ENCODE results near the gene CALML4. TPM values are rescaled to one million over a fixed set of nuclear protein-coding genes. Genes with fewer than 3 reads are reported as not detected.
"Not testable (repeated sequence)": the region's sequence is repeated elsewhere in the genome, so short reads cannot be mapped to it uniquely, and the experiment has no call there.

Gene CALML4
- total RNA-seq, 8 experiments from 2014 or later: 0.61 to 8.4 (median 4.3) TPM

- no CpG with 5 or more reads among the region's 6 CpGs for WGBS, 10 experiments
- in situ Hi-C loops (cut with MboI; ENCODE audit: low pct_unique_long_range_greater_than_20kb in 2 of 9, low sequenced_read_pairs in 9 of 9, unreplicated experiment in 9 of 9): no loop called here
- ATAC-seq (replicated peaks in 6 of 8): no peak
- no peak overlapping the region for H3K27ac ChIP-seq
- peaks cover 2 to 5% of the 10 kb centered on the region in 2 donors for H3K4me1 ChIP-seq (replicated peaks in 1 of 2)
- H3K4me3 ChIP-seq: no peak overlapping the region
Measured at GRCh38 chr15:68220967-68221366, 15.8 kb upstream of the CALML4 start.

- H3K27ac ChIP-seq: no peak overlapping the region
- ATAC-seq (replicated peaks in 6 of 8): no peak
- in situ Hi-C loops (cut with MboI; ENCODE audit: low pct_unique_long_range_greater_than_20kb in 2 of 9, low sequenced_read_pairs in 9 of 9, unreplicated experiment in 9 of 9): no loop called here
- peaks cover 2 to 5% of the 10 kb centered on the region in 2 donors for H3K4me1 ChIP-seq (replicated peaks in 1 of 2)
- no peak overlapping the region for H3K4me3 ChIP-seq
- WGBS, 10 experiments: 90 to 100% (median 95%) methylated on average over 1 to 2 of the region's 2 CpGs; no CpG with 5 or more reads in 5 of the 10 experiments
Measured at GRCh38 chr15:68220489-68220888, 15.4 kb upstream of the CALML4 start.

GRCh38 chr15:68218847-68219798 is 14.0 kb upstream of the CALML4 start:
- Histone ChIP-seq H3K4me3 (no peak overlapping the region), H3K27ac (no peak overlapping the region), H3K4me1 (replicated peaks in 1 of 2) (peaks cover 2 to 5% of the 10 kb centered on the region in 2 donors)
- in situ Hi-C loops (cut with MboI; ENCODE audit: low pct_unique_long_range_greater_than_20kb in 2 of 9, low sequenced_read_pairs in 9 of 9, unreplicated experiment in 9 of 9): no loop called here
- WGBS, 10 experiments: 90 to 100% (median 95%) methylated on average over 2 to 5 of the region's 9 CpGs; no CpG with 5 or more reads in 1 of the 10 experiments
- no peak for ATAC-seq (replicated peaks in 6 of 8)

- in situ Hi-C loops (cut with MboI; ENCODE audit: low pct_unique_long_range_greater_than_20kb in 2 of 9, low sequenced_read_pairs in 9 of 9, unreplicated experiment in 9 of 9): no loop called here
- Histone ChIP-seq H3K27ac (no peak overlapping the region), H3K4me1 (replicated peaks in 1 of 2) (peaks cover 2 to 4% of the 10 kb centered on the region in 2 donors), H3K4me3 (no peak overlapping the region)
- ATAC-seq (replicated peaks in 6 of 8): no peak
- 75 to 100% (median 99%) methylated on average over 1 to 7 of the region's 8 CpGs; no CpG with 5 or more reads in 2 of the 10 experiments for WGBS, 10 experiments
Measured at GRCh38 chr15:68218331-68218730, 13.2 kb upstream of the CALML4 start.

GRCh38 chr15:68217341-68217740 is 12.2 kb upstream of the CALML4 start:
- Histone ChIP-seq H3K4me3 (no peak overlapping the region), H3K4me1 (replicated peaks in 1 of 2) (no peaks in the 10 kb centered on the region), H3K27ac (no peak overlapping the region)
- 91 to 100% (median 100%) methylated on average over 1 to 4 of the region's 4 CpGs; no CpG with 5 or more reads in 3 of the 10 experiments for WGBS, 10 experiments
- ATAC-seq (replicated peaks in 6 of 8): no peak
- in situ Hi-C loops (cut with MboI; ENCODE audit: low pct_unique_long_range_greater_than_20kb in 2 of 9, low sequenced_read_pairs in 9 of 9, unreplicated experiment in 9 of 9): no loop called here

- in situ Hi-C loops (cut with MboI; ENCODE audit: low pct_unique_long_range_greater_than_20kb in 2 of 9, low sequenced_read_pairs in 9 of 9, unreplicated experiment in 9 of 9): no loop called here
- no peak overlapping the region for H3K4me3 ChIP-seq
- no peak for ATAC-seq (replicated peaks in 6 of 8)
- peaks cover 0 to 9% of the 10 kb centered on the region in 2 donors for H3K4me1 ChIP-seq (replicated peaks in 1 of 2)
- H3K27ac ChIP-seq: no peak overlapping the region
- WGBS, 10 experiments: 62 to 100% (median 95%) methylated on average over 1 to 5 of the region's 6 CpGs; no CpG with 5 or more reads in 1 of the 10 experiments
Measured at GRCh38 chr15:68214838-68215254, 9.7 kb upstream of the CALML4 start.

GRCh38 chr15:68213991-68214837 is 9.1 kb upstream of the CALML4 start:
- peaks cover 0 to 9% of the 10 kb centered on the region in 2 donors for H3K4me1 ChIP-seq (replicated peaks in 1 of 2)
- H3K4me3 ChIP-seq: no peak overlapping the region
- WGBS, 10 experiments: 89 to 100% (median 100%) methylated on average over 1 to 5 of the region's 17 CpGs; no CpG with 5 or more reads in 3 of the 10 experiments
- no peak overlapping the region for H3K27ac ChIP-seq
- in situ Hi-C loops (cut with MboI; ENCODE audit: low pct_unique_long_range_greater_than_20kb in 2 of 9, low sequenced_read_pairs in 9 of 9, unreplicated experiment in 9 of 9): no loop called here
- ATAC-seq (replicated peaks in 6 of 8): no peak

GRCh38 chr15:68213491-68213845 is 8.3 kb upstream of the CALML4 start:
- H3K4me1 ChIP-seq (replicated peaks in 1 of 2); ATAC-seq (replicated peaks in 6 of 8); in situ Hi-C loops (cut with MboI; ENCODE audit: low pct_unique_long_range_greater_than_20kb in 2 of 9, low sequenced_read_pairs in 9 of 9, unreplicated experiment in 9 of 9); H3K4me3 ChIP-seq; H3K27ac ChIP-seq: not testable (repeated sequence)
- 80 to 100% (median 96%) methylated on average over 1 to 3 of the region's 6 CpGs; no CpG with 5 or more reads in 5 of the 10 experiments for WGBS, 10 experiments

- no peak for ATAC-seq (replicated peaks in 6 of 8)
- no peak overlapping the region for H3K4me3 ChIP-seq
- 90% methylated on average over 8 of the region's 14 CpGs; no CpG with 5 or more reads in 9 of the 10 experiments for WGBS, 10 experiments
- no peak overlapping the region for H3K27ac ChIP-seq
- H3K4me1 ChIP-seq (replicated peaks in 1 of 2): peaks cover 0 to 9% of the 10 kb centered on the region in 2 donors
- in situ Hi-C loops (cut with MboI; ENCODE audit: low pct_unique_long_range_greater_than_20kb in 2 of 9, low sequenced_read_pairs in 9 of 9, unreplicated experiment in 9 of 9): no loop called here
Measured at GRCh38 chr15:68211656-68212320, 6.7 kb upstream of the CALML4 start.

- in situ Hi-C loops (cut with MboI; ENCODE audit: low pct_unique_long_range_greater_than_20kb in 2 of 9, low sequenced_read_pairs in 9 of 9, unreplicated experiment in 9 of 9): no loop called here
- no peak overlapping the region for H3K27ac ChIP-seq
- WGBS, 10 experiments: 45 to 100% (median 93%) methylated on average over 2 to 4 of the region's 23 CpGs; no CpG with 5 or more reads in 5 of the 10 experiments
- H3K4me1 ChIP-seq (replicated peaks in 1 of 2): peaks cover 0 to 9% of the 10 kb centered on the region in 2 donors
- H3K4me3 ChIP-seq: no peak overlapping the region
- ATAC-seq (replicated peaks in 6 of 8): peak; percentile 83 to 91 (median 85)
Measured at GRCh38 chr15:68210821-68211655, 5.9 kb upstream of the CALML4 start.

- Histone ChIP-seq H3K27ac (no peak overlapping the region), H3K4me1 (replicated peaks in 1 of 2) (peaks cover 0 to 13% of the 10 kb centered on the region in 2 donors), H3K4me3 (no peak overlapping the region)
- peak in 1 of 8 experiments; percentile 21 for ATAC-seq (replicated peaks in 6 of 8)
- in situ Hi-C loops (cut with MboI; ENCODE audit: low pct_unique_long_range_greater_than_20kb in 2 of 9, low sequenced_read_pairs in 9 of 9, unreplicated experiment in 9 of 9): no loop called here
- WGBS, 10 experiments: 50 to 93% (median 86%) methylated on average over 2 to 5 of the region's 9 CpGs; no CpG with 5 or more reads in 7 of the 10 experiments
Measured at GRCh38 chr15:68210409-68210756, 5.3 kb upstream of the CALML4 start.
